Measurements from ENCODE around the gene MUC16. TPM values are rescaled to one million over a fixed set of nuclear protein-coding genes. Genes with fewer than 3 reads are reported as not detected.
A peak's percentile ranks its signal among the peaks of the same experiment; 100 is the strongest.
"Not testable (repeated sequence)": the region's sequence is repeated elsewhere in the genome, so short reads cannot be mapped to it uniquely, and the experiment has no call there.

MUC16 gene
- under 1 TPM; 0.03 to 0.14 (median 0.06) TPM for polyA plus RNA-seq (ENCODE audit: insufficient read length in 3 of 3)

GRCh38 chr19:9009935-9010651 lies at the start of gene MUC16:
Gene MUC16 (minus strand): TSS chr19:9010409.
- no peak for DNase-seq (ENCODE audit: low read depth in 3 of 3, low spot score in 2 of 3)

DNA sequence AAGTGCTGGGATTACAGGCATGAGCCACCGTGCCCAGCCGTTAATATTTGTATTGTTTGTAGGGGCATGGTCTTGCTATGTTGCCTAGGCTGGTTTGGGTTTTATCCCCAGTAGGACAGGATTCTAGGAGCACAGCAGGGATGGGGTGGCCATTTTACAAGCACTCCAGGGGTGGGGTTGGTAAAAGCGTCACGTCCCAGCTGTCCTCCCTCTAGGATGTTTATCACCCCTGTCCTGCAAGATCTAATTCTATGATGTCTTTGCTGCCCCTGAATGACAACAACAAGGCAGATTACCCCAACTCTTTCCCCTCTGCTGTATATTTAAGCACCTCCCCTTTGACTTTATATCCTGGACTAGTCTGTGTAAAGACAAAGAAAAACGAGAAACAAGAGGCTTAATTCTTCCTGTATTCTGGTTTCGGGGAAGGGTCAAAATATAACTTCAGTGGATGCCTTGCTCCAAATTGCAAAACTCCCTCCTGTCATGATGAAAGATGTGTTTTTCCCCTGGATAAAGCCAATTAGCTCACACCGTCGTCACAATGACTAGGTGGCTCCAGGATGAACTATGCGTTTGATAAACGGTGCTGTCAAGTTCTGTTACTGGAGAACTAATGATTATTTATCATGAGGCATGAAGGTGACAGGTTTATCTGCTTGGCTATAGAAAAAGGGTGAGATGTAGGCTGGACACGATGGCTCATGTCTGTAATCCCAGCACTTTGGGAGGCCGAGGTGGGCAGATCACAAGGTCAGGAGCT lies 48.9 kb upstream of the MUC16 start:
- peak; percentile 56 to 80 (median 72) for DNase-seq (ENCODE audit: low read depth in 3 of 3, low spot score in 2 of 3)

DNA sequence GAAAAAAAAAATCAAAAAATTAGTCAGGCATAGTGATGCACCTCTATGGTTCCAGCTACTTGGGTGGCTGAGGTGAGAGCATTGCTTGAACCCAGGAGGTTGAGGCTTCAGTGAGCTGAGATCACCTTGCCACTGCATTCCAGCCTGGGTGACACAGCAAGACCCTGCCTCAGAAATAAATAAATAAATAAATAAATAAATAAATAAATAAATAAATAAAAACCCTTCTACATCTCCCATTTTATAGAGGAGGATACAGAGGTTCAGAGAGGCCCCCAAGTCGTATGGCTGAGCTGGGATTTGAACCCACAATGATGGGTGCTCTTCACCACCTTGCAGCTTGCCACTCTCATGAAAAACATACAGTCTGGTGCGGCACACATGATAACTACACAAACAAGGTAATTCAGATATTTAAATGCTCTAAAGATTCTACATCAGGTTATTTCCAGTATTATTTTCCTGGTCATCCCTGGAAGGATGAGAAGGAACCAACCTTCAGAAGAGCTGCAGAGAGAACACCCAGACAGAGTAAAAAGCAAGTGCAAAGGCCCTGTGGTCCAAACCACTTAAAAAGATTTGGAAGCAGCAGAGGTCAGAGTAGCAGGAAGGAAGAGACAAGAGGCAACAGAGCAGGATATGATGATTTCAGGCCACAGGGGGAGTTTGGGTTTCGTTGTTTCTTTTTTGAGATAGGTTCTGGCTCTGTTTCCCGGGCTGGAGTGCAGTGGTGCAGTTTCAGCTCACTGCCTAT lies 47.5 kb upstream of the MUC16 start:
- DNase-seq (ENCODE audit: low read depth in 3 of 3, low spot score in 2 of 3), result no peak

- DNase-seq (ENCODE audit: low read depth in 3 of 3, low spot score in 2 of 3), result not testable (repeated sequence)
Measured at GRCh38 chr19:9056131-9056530, 45.9 kb upstream of the MUC16 start.

- no peak for DNase-seq (ENCODE audit: low read depth in 3 of 3, low spot score in 2 of 3)
Measured at GRCh38 chr19:9054765-9055164, 44.6 kb upstream of the MUC16 start.

DNA sequence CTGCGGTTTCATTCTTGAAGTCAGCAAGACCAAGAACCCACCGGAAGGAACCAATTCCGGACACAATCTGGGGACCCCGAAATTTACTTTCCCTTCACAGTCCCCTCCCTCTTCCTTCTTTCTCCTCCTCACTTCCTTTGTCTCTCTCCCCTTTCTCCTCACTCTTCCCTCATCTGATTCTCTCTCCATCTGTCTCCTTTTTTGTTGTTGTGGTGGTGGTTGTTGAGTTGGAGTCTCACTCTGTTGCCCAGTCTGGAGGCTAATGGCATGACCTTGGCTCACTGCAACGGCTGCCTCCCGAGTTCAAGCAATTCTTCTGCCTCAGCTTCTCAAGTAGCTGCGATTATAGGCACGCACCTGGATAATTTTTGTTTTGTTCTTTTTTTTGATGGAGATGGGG lies 44.0 kb upstream of the MUC16 start:
- no peak for DNase-seq (ENCODE audit: low read depth in 3 of 3, low spot score in 2 of 3)

DNA sequence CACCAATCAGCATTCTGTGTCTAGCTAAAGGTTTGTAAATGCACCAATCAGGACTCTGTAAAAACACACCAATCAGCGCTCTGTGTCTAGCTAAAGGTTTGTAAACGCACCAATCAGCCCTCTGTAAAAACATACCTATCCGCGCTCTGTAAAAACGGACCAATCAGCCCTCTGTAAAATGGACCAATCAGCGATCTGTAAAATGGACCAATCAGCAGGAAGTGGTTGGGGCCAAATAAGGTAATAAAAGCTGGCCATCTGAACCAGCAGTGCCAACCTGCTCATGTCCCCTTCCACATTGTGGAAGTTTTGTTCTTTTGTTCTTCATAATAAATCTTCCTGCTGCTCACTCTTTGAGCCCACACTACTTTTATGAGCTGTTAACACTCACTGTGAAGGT lies 43.5 kb upstream of the MUC16 start:
- not testable (repeated sequence) for DNase-seq (ENCODE audit: low read depth in 3 of 3, low spot score in 2 of 3)

DNA sequence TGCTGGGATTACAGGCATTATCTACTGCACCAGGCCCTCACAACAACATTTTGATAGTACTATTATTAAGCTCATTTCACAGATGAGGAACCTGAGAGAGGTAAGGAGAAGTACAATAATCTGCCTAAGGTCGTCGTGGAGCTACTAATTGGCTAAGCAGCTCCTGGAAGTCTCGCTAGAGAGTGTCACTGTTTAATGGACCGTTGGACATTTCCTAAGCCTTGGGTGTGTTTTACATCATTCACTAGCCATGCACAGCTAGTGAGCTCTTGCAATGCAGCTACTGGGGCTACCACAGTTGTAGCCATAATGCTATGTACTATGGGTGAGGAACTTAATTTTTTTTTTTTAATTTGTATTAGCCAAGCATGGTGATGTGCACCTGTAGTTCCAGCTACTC lies 42.7 kb upstream of the MUC16 start:
- DNase-seq (ENCODE audit: low read depth in 3 of 3, low spot score in 2 of 3), result no peak

DNA sequence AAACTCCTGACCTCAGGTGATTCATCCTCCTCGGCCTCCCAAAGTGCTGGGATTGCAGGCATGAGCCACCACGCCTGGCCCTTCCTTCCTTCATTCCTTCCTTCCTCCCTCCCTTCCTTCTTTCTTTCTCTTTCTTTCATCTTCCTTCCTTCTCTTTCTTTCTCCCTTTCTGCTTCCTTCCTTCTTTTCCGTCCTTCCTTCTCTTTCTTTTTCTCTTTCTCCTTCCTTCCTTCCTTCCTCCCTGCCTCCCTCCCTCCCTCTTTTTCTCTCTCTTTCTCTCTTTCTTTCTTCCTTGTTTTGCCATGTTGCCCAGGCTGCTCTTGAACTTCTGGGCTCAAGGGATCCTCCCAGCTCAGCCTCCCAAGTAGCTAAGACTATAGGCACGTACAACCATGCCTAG lies 36.5 kb upstream of the MUC16 start:
- DNase-seq (ENCODE audit: low read depth in 3 of 3, low spot score in 2 of 3), result no peak

DNA sequence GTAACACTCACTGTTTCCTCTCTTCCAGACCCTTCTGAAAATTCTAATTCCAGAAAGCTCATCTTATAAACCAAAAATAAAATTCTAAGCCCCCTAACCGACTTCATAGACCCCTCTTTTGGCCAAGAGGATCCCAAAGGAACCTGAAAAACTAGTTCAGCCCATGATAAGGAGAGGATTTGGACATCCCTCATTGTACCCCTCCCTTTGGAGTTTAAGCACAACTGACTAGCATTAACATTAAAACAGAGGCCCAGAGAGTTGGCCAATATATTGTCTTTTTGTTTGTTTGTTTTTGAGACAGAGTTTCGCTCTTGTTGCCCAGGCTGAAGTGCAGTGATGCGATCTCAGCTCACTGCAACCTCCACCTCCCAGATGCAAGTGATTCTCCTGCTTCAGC lies 34.2 kb upstream of the MUC16 start:
- DNase-seq (ENCODE audit: low read depth in 3 of 3, low spot score in 2 of 3), result no peak

- DNase-seq (ENCODE audit: low read depth in 3 of 3, low spot score in 2 of 3), result no peak
Measured at GRCh38 chr19:9043524-9043923, 33.3 kb upstream of the MUC16 start.

GRCh38 chr19:9041023-9041422 lies 30.8 kb upstream of the MUC16 start:
- DNase-seq (ENCODE audit: low read depth in 3 of 3, low spot score in 2 of 3), result no peak

DNA sequence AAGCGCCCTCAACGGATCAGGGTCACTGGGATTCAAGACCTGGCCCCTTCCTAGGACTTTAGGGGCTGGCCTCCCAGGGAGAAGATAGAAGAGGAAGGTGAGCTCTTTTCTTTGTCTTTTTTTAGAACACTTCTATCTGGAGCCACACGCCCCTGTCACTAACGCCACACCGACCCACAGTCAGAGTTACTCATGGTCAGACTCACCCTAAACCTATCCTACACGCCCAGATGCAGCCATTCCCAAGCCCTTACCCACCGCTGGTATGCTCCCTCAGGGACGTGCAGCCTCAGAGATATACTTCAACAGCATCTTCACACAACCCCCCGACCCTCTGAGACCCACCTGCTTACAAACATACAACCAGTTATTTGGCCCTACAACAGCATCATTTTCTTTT lies 29.9 kb upstream of the MUC16 start:
- no peak for DNase-seq (ENCODE audit: low read depth in 3 of 3, low spot score in 2 of 3)

GRCh38 chr19:9039728-9040127 lies 29.5 kb upstream of the MUC16 start:
- DNase-seq (ENCODE audit: low read depth in 3 of 3, low spot score in 2 of 3), result no peak

- DNase-seq (ENCODE audit: low read depth in 3 of 3, low spot score in 2 of 3), result no peak
Measured at GRCh38 chr19:9037400-9038062, 27.3 kb upstream of the MUC16 start.

DNA sequence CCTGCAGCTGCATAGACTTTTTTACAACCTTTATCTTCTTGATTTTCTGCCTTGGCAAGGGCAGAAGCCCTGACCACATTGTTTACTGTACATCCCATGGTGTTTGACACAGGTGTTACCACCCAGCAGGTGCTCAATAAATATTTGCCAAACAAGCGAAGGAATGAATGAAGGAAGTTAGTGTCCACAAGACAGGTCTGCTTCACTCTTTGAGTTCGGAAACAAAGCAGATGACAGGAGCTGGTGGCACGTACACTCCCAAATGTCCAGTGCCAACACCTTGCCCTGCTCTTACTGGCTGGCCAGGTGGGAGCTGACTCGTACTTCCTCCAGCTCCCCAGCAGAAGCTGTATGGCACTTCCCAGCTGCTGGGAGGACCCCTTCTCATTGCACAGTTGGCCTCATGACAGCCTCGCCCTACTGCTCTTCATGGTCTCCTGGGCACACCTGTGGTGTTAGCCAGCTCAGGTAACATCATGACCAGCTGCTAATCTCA lies 22.0 kb upstream of the MUC16 start:
- DNase-seq (ENCODE audit: low read depth in 3 of 3, low spot score in 2 of 3), result no peak

DNA sequence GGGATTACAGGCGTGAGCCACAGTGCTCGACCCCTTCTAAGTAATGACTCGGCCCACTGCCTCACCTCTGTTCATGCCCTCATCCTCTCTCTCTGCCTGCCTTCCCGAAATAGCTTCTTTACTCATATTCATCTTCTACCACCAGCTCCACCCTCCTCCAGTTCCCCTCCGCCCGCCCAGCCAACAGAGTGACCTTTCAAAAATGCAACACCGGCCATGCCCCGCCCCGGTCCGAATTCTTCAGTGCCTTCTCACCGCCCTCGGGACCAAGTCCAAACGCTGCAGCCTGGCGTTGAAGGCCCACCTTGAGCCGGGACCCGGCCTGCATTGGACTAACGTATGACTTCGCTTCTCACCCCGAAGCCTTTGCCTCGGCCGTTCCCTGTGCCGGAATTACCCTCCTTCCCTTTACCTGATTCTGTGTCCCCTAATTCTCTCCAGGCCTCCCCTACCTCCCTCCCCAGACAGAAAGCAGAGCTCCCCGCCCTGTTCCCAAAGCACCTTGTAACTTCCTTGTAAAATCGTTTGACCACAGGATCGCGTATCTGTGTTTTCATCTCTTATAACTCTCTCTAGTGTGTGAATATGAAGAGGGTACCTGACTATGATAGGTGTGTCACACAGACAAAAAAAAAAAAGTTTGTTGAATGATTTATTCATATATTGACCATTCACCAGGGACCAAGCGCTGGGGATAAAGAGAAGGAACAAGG lies 8.1 kb upstream of the MUC16 start:
- no peak for DNase-seq (ENCODE audit: low read depth in 3 of 3, low spot score in 2 of 3)

GRCh38 chr19:9014803-9015202 lies 4.6 kb upstream of the MUC16 start:
- no peak for DNase-seq (ENCODE audit: low read depth in 3 of 3, low spot score in 2 of 3)

DNA sequence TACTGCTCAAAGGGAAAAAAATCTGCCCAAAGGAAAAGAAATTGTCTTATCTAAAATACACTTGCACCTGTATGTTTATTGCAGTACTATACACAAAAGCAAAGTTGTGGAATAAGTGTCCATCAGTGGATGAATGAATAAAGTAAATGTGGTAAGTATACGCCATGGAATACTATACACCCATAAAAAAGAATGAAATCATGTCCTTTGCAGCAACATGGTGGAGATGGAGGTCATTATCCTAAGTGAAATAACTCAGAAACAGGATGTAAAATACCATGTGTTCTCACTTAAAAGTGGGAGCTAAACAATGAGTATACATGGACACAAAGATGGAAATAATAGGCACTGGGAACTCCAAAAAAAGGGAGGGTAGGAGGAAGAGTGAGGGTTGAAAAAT lies 3.8 kb upstream of the MUC16 start:
- no peak for DNase-seq (ENCODE audit: low read depth in 3 of 3, low spot score in 2 of 3)

GRCh38 chr19:9011875-9012274 lies 1.7 kb upstream of the MUC16 start:
- DNase-seq (ENCODE audit: low read depth in 3 of 3, low spot score in 2 of 3), result no peak

Measured in right renal cortex interstitium (tissue), 3 donors.